NCI-H2196 (cell line): Measurements from ENCODE around the gene DKK1.
"Not testable (repeated sequence)": the region's sequence is repeated elsewhere in the genome, so short reads cannot be mapped to it uniquely, and the experiment has no call there.

Experiments
- DNase-seq: peaks from one replicate; lab custom pipeline; 2025; ENCODE audit not compliant: unreplicated experiment; lab: John Stamatoyannopoulos, UW

Gene DKK1

DNA sequence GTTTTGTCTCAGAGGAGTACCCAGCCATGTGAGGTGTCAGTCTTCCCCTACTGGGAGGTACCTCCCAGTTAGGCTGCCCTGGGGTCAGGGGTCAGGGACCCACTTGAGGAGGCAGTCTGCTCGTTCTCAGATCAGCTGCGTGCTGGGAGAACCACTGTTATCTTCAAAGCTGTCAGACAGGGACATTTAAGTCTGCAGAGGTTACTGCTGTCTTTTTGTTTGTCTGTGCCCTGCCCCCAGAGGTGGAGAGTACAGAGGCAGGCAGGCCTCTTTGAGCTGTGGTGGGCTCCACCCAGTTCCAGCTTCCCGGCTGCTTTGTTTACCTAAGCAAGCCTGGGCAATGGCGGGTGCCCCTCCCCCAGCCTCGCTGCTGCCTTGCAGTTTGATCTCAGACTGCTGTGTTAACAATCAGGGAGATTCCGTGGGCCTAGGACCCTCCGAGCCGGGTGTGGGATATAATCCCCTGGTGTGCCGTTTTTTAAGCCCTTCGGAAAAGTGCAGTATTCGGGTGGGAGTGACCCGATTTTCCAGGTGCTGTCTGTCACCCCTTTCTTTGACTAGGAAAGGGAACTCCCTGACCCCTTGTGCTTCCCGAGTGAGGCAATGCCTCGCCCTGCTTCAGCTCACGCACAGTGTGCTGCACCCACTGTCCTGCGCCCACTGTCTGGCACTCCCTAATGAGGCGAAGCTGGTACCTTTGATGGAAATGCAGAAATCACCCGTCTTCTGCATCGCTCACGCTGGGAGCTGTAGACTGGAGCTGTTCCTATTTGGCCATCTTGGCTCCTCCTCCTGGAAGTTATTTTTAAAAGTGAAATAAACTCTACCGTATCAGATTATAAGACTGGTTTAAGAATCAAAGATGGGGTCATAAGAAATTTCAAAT is 51.7 kb downstream of the DKK1 start:
- not testable (repeated sequence) for DNase-seq
